Right lobe of liver (tissue), 4 donors: ENCODE measurements around the gene TERB2.
"Not testable (repeated sequence)": the region's sequence is repeated elsewhere in the genome, so short reads cannot be mapped to it uniquely, and the experiment has no call there.

Experiments
- CTCF ChIP-seq, 4 donors: fragments of 200-600 bp in 3 of 4; fragments of 450-650 bp in 1 of 4; IDR thresholded peaks; one replicate each; pipeline versions ENCODE4 v1.5.1 to v1.8.0; 2016 to 2022; ENCODE audit warnings: antibody characterized with exemption in 4 of 4, mild to moderate bottlenecking in 2 of 4
- POLR2A ChIP-seq: fragments of 450-650 bp; IDR thresholded peaks from one replicate; pipeline ENCODE4 v1.6.1; 2017; ENCODE audit warnings: antibody characterized with exemption, mild to moderate bottlenecking
- donor health status: DM: no; HTN: no; CAD: no.
- donor health status: DM: no; HTN: no; CAD: no.
- donor health status: DM: no; HTN: yes; CAD: no.

- not testable (repeated sequence) for TF ChIP-seq POLR2A; CTCF (IDR thresholded peaks at IDR 0.05)
These were observed 27.7 kb downstream of the TERB2 start for GRCh38 chr15:44984144-44984543.
